ENCODE data around the gene FBXL15. TPM values are rescaled to one million over a fixed set of nuclear protein-coding genes. Genes with fewer than 3 reads are reported as not detected.

Gene FBXL15
- total RNA-seq, 4 donors from 2014 or later = 18.6 to 41.9 (median 26.1) TPM

GRCh38 chr10:102421507-102421756, 796 bp downstream of the FBXL15 start:
- peaks cover 26% of the 10 kb centered on the region for H3K27me3 ChIP-seq
- H3K36me3 ChIP-seq = peaks cover 0 to 24% of the 10 kb centered on the region in 2 donors
- TF ChIP-seq POLR2A (IDR thresholded peaks at IDR 0.05) (no peak), EP300 (IDR thresholded peaks at IDR 0.05) (no peak), POLR2AphosphoS5 (IDR thresholded peaks at IDR 0.05) (no peak), CTCF (IDR thresholded peaks at IDR 0.05) (no peak)
- H3K27ac ChIP-seq = peak overlapping the region; percentile 73 to 95 (median 89)
- H3K4me1 ChIP-seq = peaks cover 5 to 47% (median 29%) of the 10 kb centered on the region in 3 donors
- no peak for ATAC-seq
- no CpG with 5 or more reads among the region's 14 CpGs for WGBS, 2 donors (ENCODE audit: low coverage in 1 of 2)
- H3K4me3 ChIP-seq = peak overlapping the region; percentile 78 to 79
- H3K9me3 ChIP-seq = no peaks in the 10 kb centered on the region

GRCh38 chr10:102421757-102422512, 1.3 kb downstream of the FBXL15 start:
- peaks cover 0 to 24% of the 10 kb centered on the region in 2 donors for H3K36me3 ChIP-seq
- H3K27ac ChIP-seq = peak overlapping the region; percentile 73 to 95 (median 89)
- ATAC-seq = no peak
- H3K27me3 ChIP-seq = peaks cover 21% of the 10 kb centered on the region
- WGBS, 2 donors (ENCODE audit: low coverage in 1 of 2) = 0% methylated on average over 2 of the region's 62 CpGs; no CpG with 5 or more reads in 1 of the 2 donors
- H3K4me3 ChIP-seq = peak overlapping the region; percentile 78 to 79
- no peaks in the 10 kb centered on the region for H3K9me3 ChIP-seq
- TF ChIP-seq POLR2AphosphoS5 (IDR thresholded peaks at IDR 0.05) = no peak
- peak in 1 of 2 donors; percentile 17 for TF ChIP-seq POLR2A (IDR thresholded peaks at IDR 0.05)
- H3K4me1 ChIP-seq = peaks cover 5 to 47% (median 29%) of the 10 kb centered on the region in 3 donors

DNA sequence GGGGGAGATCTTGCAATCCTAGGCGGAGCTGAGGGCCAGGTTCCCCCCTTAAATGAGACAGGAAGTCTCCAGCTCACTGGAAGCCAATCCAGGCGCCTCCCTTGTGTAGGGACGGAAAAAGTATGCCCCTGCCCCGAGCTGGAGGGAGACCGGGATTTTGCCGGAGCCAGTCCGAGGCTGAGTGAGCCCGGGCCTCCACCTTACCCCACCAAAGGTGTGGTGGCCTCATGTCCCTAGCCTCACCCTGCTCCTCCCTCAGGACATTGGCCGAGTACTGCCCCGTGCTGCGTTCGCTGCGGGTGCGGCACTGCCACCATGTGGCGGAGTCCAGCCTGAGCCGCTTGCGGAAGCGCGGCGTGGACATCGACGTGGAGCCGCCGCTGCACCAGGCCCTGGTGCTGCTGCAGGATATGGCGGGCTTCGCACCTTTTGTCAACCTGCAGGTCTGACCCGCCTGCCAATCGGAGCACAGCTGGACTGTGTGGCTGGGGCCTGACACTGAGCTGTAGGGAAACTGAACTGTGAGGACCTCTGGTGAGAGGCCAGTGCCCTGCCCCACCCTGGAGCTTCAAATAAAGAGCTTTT, 2.0 kb downstream of the FBXL15 start:
- Histone ChIP-seq H3K27me3 (peaks cover 14% of the 10 kb centered on the region), H3K36me3 (peaks cover 0 to 24% of the 10 kb centered on the region in 2 donors), H3K9me3 (no peaks in the 10 kb centered on the region), H3K4me1 (peaks cover 5 to 47% (median 29%) of the 10 kb centered on the region in 3 donors), H3K27ac (peak overlapping the region; percentile 73 to 95 (median 89)), H3K4me3 (peak overlapping the region; percentile 78 to 79)
- TF ChIP-seq POLR2AphosphoS5 (IDR thresholded peaks at IDR 0.05) = peak; percentile 72
- TF ChIP-seq EP300 (IDR thresholded peaks at IDR 0.05) = no peak
- TF ChIP-seq CTCF (IDR thresholded peaks at IDR 0.05) = peak in 3 of 4 experiments; percentile 83 to 90 (median 86)
- no peak for TF ChIP-seq POLR2A (IDR thresholded peaks at IDR 0.05)
- whole genome bisulfite sequencing, 2 donors (ENCODE audit: low coverage in 1 of 2) = 0% methylated on average over 1 to 2 of the region's 28 CpGs
- peak; percentile 59 for ATAC-seq

- WGBS, 2 donors (ENCODE audit: low coverage in 1 of 2) = 72 to 88% methylated on average over 2 to 12 of the region's 13 CpGs
- Histone ChIP-seq H3K36me3 (peaks cover 0 to 24% of the 10 kb centered on the region in 2 donors), H3K4me1 (peaks cover 5 to 44% (median 29%) of the 10 kb centered on the region in 3 donors), H3K27me3 (peaks cover 6% of the 10 kb centered on the region), H3K4me3 (no peak overlapping the region), H3K9me3 (no peaks in the 10 kb centered on the region), H3K27ac (peak overlapping the region in 3 of 4 donors; percentile 89 to 95 (median 89))
- ATAC-seq = no peak
- no peak for TF ChIP-seq POLR2A (IDR thresholded peaks at IDR 0.05)
- TF ChIP-seq EP300 (IDR thresholded peaks at IDR 0.05) = no peak
- TF ChIP-seq POLR2AphosphoS5 (IDR thresholded peaks at IDR 0.05) = no peak
- TF ChIP-seq CTCF (IDR thresholded peaks at IDR 0.05) = no peak
Measured at GRCh38 chr10:102423372-102423968, 2.8 kb downstream of the FBXL15 start.

GRCh38 chr10:102424145-102424544, 3.5 kb downstream of the FBXL15 start:
- WGBS, 2 donors (ENCODE audit: low coverage in 1 of 2) = 69 to 72% methylated on average over 3 to 4 of the region's 9 CpGs
- Histone ChIP-seq H3K4me1 (peaks cover 5 to 37% (median 24%) of the 10 kb centered on the region in 3 donors), H3K36me3 (peaks cover 0 to 24% of the 10 kb centered on the region in 2 donors), H3K27me3 (no peaks in the 10 kb centered on the region), H3K27ac (no peak overlapping the region), H3K9me3 (no peaks in the 10 kb centered on the region), H3K4me3 (no peak overlapping the region)
- TF ChIP-seq POLR2A (IDR thresholded peaks at IDR 0.05) (no peak), EP300 (IDR thresholded peaks at IDR 0.05) (no peak), CTCF (IDR thresholded peaks at IDR 0.05) (no peak), POLR2AphosphoS5 (IDR thresholded peaks at IDR 0.05) (no peak)
- ATAC-seq = no peak

Measured in gastroesophageal sphincter (tissue), 4 donors.